Large intestine (tissue), 3 donors: ENCODE measurements around the gene ACO1. TPM values are rescaled to one million over a fixed set of nuclear protein-coding genes. Genes with fewer than 3 reads are reported as not detected.

Experiments
- DNase-seq, 2 donors: peaks; one replicate each; pipeline versions ENCODE4 v3.0.0 to v3.0.0-alpha.2; 2013
- H3K27ac ChIP-seq: one replicate; pipeline ENCODE4 v1.5.1; 2013; ENCODE audit warnings: low read length
- H3K27me3 ChIP-seq: 2 replicates; pipeline ENCODE4 v1.6.1; 2013; ENCODE audit warnings: low read length; ENCODE audit not compliant: control insufficient read depth, insufficient read depth
- H3K36me3 ChIP-seq: 2 replicates; pipeline ENCODE4 v1.6.1; 2013; ENCODE audit warnings: low read length; ENCODE audit not compliant: control insufficient read depth, insufficient read depth
- H3K4me1 ChIP-seq: one replicate; pipeline ENCODE4 v1.6.1; 2013; ENCODE audit warnings: low read length; ENCODE audit not compliant: control insufficient read depth, insufficient read depth
- H3K4me3 ChIP-seq: one replicate; pipeline ENCODE4 v1.5.1; 2013; ENCODE audit warnings: low read length
- H3K9me3 ChIP-seq: one replicate; pipeline ENCODE4 v1.6.1; 2013; ENCODE audit warnings: mild to moderate bottlenecking, low read depth, low read length, moderate library complexity; ENCODE audit not compliant: control insufficient read depth
- WGBS: methylation state at CpG from one replicate; pipeline ENCODE4 v1.1.5; 2013; ENCODE audit warnings: low lambda C conversion rate; ENCODE audit not compliant: insufficient coverage; 5-methylcytosine and 5-hydroxymethylcytosine counted together
- polyA plus RNA-seq: library from polyadenylated mRNA; unstranded; fragments of 120-200 nt; gene quantifications from one replicate; pipeline ENCODE4 v1.2.1, GENCODE V29; 2013

Gene ACO1
- polyA plus RNA-seq, 1 donor, result 94.0 TPM

GRCh38 chr9:32398207-32398606 lies 13.8 kb downstream of the ACO1 start:
- no peaks in the 10 kb centered on the region for H3K36me3 ChIP-seq
- 93% methylated on average over 3 of the region's 3 CpGs for whole genome bisulfite sequencing
- H3K4me1 ChIP-seq, result peaks cover 13% of the 10 kb centered on the region
- no peak for DNase-seq
- H3K27ac ChIP-seq, result no peak overlapping the region
- H3K9me3 ChIP-seq, result no peaks in the 10 kb centered on the region
- H3K27me3 ChIP-seq, result no peaks in the 10 kb centered on the region
- no peak overlapping the region for H3K4me3 ChIP-seq

- no peak overlapping the region for H3K4me3 ChIP-seq
- DNase-seq, result no peak
- no peak overlapping the region for H3K27ac ChIP-seq
- H3K4me1 ChIP-seq, result peaks cover 5% of the 10 kb centered on the region
- H3K27me3 ChIP-seq, result no peaks in the 10 kb centered on the region
- H3K36me3 ChIP-seq, result no peaks in the 10 kb centered on the region
- WGBS, result 59% methylated on average over 3 of the region's 5 CpGs
- no peaks in the 10 kb centered on the region for H3K9me3 ChIP-seq
Observed at GRCh38 chr9:32399110-32399815, 14.8 kb downstream of the ACO1 start.

- Histone ChIP-seq H3K27me3 (no peaks in the 10 kb centered on the region), H3K4me1 (no peaks in the 10 kb centered on the region), H3K4me3 (no peak overlapping the region), H3K9me3 (peaks cover 4% of the 10 kb centered on the region), H3K27ac (no peak overlapping the region), H3K36me3 (peaks cover 17% of the 10 kb centered on the region)
- no CpG with 5 or more reads among the region's 1 CpG for WGBS
- DNase-seq, result no peak
Observed at GRCh38 chr9:32401488-32401887, 17.0 kb downstream of the ACO1 start.

GRCh38 chr9:32403567-32404260 lies 19.3 kb downstream of the ACO1 start:
- WGBS, result no CpG with 5 or more reads among the region's 3 CpGs
- Histone ChIP-seq H3K4me3 (no peak overlapping the region), H3K4me1 (no peaks in the 10 kb centered on the region), H3K27ac (peak overlapping the region; percentile 2), H3K36me3 (peaks cover 38% of the 10 kb centered on the region), H3K27me3 (no peaks in the 10 kb centered on the region), H3K9me3 (peaks cover 4% of the 10 kb centered on the region)
- DNase-seq, result peak in 1 of 2 donors; percentile 53

GRCh38 chr9:32404402-32404801 lies 20.0 kb downstream of the ACO1 start:
- H3K27me3 ChIP-seq, result no peaks in the 10 kb centered on the region
- H3K36me3 ChIP-seq, result peaks cover 45% of the 10 kb centered on the region
- H3K4me1 ChIP-seq, result no peaks in the 10 kb centered on the region
- DNase-seq, result no peak
- H3K4me3 ChIP-seq, result no peak overlapping the region
- WGBS, result no CpG with 5 or more reads among the region's 1 CpG
- no peak overlapping the region for H3K27ac ChIP-seq
- peaks cover 4% of the 10 kb centered on the region for H3K9me3 ChIP-seq

GRCh38 chr9:32404856-32405255 lies 20.4 kb downstream of the ACO1 start:
- Histone ChIP-seq H3K4me1 (no peaks in the 10 kb centered on the region), H3K27me3 (no peaks in the 10 kb centered on the region), H3K27ac (no peak overlapping the region), H3K36me3 (peaks cover 50% of the 10 kb centered on the region), H3K9me3 (peaks cover 4% of the 10 kb centered on the region), H3K4me3 (no peak overlapping the region)
- peak in 1 of 2 donors; percentile 21 for DNase-seq
- no CpG with 5 or more reads among the region's 8 CpGs for WGBS

GRCh38 chr9:32405506-32405905 lies 21.1 kb downstream of the ACO1 start:
- no peak overlapping the region for H3K27ac ChIP-seq

GRCh38 chr9:32406046-32406445 lies 21.6 kb downstream of the ACO1 start:
- Histone ChIP-seq H3K27me3 (no peaks in the 10 kb centered on the region), H3K9me3 (peaks cover 4% of the 10 kb centered on the region), H3K36me3 (peaks cover 59% of the 10 kb centered on the region), H3K4me3 (no peak overlapping the region), H3K27ac (no peak overlapping the region), H3K4me1 (no peaks in the 10 kb centered on the region)
- no peak for DNase-seq
- 80% methylated on average over 1 of the region's 3 CpGs for WGBS

More at GRCh38 chr9:32405506-32405905, 21.1 kb downstream of the ACO1 start:
- WGBS, result no CpG with 5 or more reads among the region's 2 CpGs
- peaks cover 53% of the 10 kb centered on the region for H3K36me3 ChIP-seq
- no peak for DNase-seq
- no peaks in the 10 kb centered on the region for H3K4me1 ChIP-seq
- H3K27me3 ChIP-seq, result no peaks in the 10 kb centered on the region
- no peak overlapping the region for H3K4me3 ChIP-seq
- peaks cover 4% of the 10 kb centered on the region for H3K9me3 ChIP-seq

- DNase-seq, result no peak
- peaks cover 55% of the 10 kb centered on the region for H3K36me3 ChIP-seq
- no peaks in the 10 kb centered on the region for H3K27me3 ChIP-seq
- WGBS, result no CpG with 5 or more reads among the region's 3 CpGs
- H3K27ac ChIP-seq, result no peak overlapping the region
- no peaks in the 10 kb centered on the region for H3K9me3 ChIP-seq
- no peaks in the 10 kb centered on the region for H3K4me1 ChIP-seq
- no peak overlapping the region for H3K4me3 ChIP-seq
Observed at GRCh38 chr9:32411753-32412152, 27.3 kb downstream of the ACO1 start.

GRCh38 chr9:32412440-32412839 lies 28.0 kb downstream of the ACO1 start:
- Histone ChIP-seq H3K27me3 (no peaks in the 10 kb centered on the region), H3K4me1 (no peaks in the 10 kb centered on the region), H3K4me3 (no peak overlapping the region), H3K36me3 (peaks cover 53% of the 10 kb centered on the region), H3K9me3 (no peaks in the 10 kb centered on the region), H3K27ac (no peak overlapping the region)
- 80% methylated on average over 1 of the region's 3 CpGs for WGBS
- no peak for DNase-seq

GRCh38 chr9:32413424-32413823 lies 29.0 kb downstream of the ACO1 start:
- H3K27me3 ChIP-seq, result no peaks in the 10 kb centered on the region
- no peaks in the 10 kb centered on the region for H3K9me3 ChIP-seq
- H3K36me3 ChIP-seq, result peaks cover 52% of the 10 kb centered on the region
- no peak overlapping the region for H3K4me3 ChIP-seq
- H3K4me1 ChIP-seq, result no peaks in the 10 kb centered on the region
- H3K27ac ChIP-seq, result no peak overlapping the region
- no peak for DNase-seq
